Measurements from ENCODE around the gene TXNDC16.

GRCh38 chr14:52527052-52527451 is 25.3 kb downstream of the TXNDC16 start:
- TF ChIP-seq, protein P1, sequence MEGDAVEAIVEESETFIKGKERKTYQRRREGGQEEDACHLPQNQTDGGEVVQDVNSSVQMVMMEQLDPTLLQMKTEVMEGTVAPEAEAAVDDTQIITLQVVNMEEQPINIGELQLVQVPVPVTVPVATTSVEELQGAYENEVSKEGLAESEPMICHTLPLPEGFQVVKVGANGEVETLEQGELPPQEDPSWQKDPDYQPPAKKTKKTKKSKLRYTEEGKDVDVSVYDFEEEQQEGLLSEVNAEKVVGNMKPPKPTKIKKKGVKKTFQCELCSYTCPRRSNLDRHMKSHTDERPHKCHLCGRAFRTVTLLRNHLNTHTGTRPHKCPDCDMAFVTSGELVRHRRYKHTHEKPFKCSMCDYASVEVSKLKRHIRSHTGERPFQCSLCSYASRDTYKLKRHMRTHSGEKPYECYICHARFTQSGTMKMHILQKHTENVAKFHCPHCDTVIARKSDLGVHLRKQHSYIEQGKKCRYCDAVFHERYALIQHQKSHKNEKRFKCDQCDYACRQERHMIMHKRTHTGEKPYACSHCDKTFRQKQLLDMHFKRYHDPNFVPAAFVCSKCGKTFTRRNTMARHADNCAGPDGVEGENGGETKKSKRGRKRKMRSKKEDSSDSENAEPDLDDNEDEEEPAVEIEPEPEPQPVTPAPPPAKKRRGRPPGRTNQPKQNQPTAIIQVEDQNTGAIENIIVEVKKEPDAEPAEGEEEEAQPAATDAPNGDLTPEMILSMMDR (IDR thresholded peaks at IDR 0.05): no peak
- no peak for TF ChIP-seq POLR2AphosphoS5 (IDR thresholded peaks at IDR 0.05)
